Neuron (in vitro differentiated cells): ENCODE measurements around the gene SLC25A47.
"Not testable (repeated sequence)": the region's sequence is repeated elsewhere in the genome, so short reads cannot be mapped to it uniquely, and the experiment has no call there.

Experiments
- H2AFZ ChIP-seq: one replicate; pipeline ENCODE4 v1.6.1; 2013; ENCODE audit warnings: low read depth, mild to moderate bottlenecking, inconsistent platforms, low read length, moderate library complexity
- H3K27me3 ChIP-seq: one replicate; pipeline ENCODE4 v1.6.1; 2013; ENCODE audit warnings: low read length; ENCODE audit not compliant: insufficient read depth
- H3K36me3 ChIP-seq: one replicate; pipeline ENCODE4 v1.6.1; 2013; ENCODE audit warnings: low read length; ENCODE audit not compliant: insufficient read depth
- H3K4me1 ChIP-seq: one replicate; pipeline ENCODE4 v1.6.1; 2013; ENCODE audit warnings: low read length; ENCODE audit not compliant: insufficient read depth
- H3K4me3 ChIP-seq: 2 replicates; pipeline ENCODE4 v1.5.1; 2013; ENCODE audit warnings: mild to moderate bottlenecking, low read length, moderate library complexity
- H3K9me3 ChIP-seq: one replicate; pipeline ENCODE4 v1.6.1; 2013; ENCODE audit warnings: low read length

Gene SLC25A47

GRCh38 chr14:100294213-100294962, 28.8 kb upstream of the SLC25A47 start:
- Histone ChIP-seq H3K4me1 (peaks cover 8% of the 10 kb centered on the region), H2AFZ (no peak overlapping the region), H3K27me3 (no peaks in the 10 kb centered on the region), H3K9me3 (no peaks in the 10 kb centered on the region), H3K36me3 (peaks cover 43% of the 10 kb centered on the region), H3K4me3 (no peak overlapping the region)

DNA sequence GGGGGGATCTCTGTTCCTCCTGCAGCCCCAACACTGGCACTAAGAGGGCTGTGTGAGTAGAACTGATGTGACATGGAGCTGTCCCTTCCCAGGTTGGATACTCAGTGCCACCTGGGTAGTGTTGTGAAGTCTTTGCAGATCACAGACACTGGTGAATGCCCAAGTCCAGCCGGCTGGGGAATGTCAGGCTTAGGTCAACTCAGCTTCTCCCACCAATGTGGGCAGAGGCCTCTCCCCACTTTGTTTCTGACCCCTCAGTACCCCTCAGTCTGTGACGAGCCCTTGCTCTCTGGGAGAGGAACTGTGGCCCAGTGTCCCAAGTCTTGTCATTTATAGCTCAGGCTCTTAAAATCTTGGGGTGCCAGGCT, 28.2 kb upstream of the SLC25A47 start:
- Histone ChIP-seq H3K9me3 (no peaks in the 10 kb centered on the region), H3K4me3 (no peak overlapping the region), H3K36me3 (peaks cover 43% of the 10 kb centered on the region), H3K27me3 (no peaks in the 10 kb centered on the region), H2AFZ (no peak overlapping the region), H3K4me1 (peaks cover 8% of the 10 kb centered on the region)

GRCh38 chr14:100295376-100296105, 27.6 kb upstream of the SLC25A47 start:
- no peaks in the 10 kb centered on the region for H3K9me3 ChIP-seq
- H2AFZ ChIP-seq = no peak overlapping the region
- peaks cover 2% of the 10 kb centered on the region for H3K4me1 ChIP-seq
- H3K36me3 ChIP-seq = peaks cover 41% of the 10 kb centered on the region
- no peaks in the 10 kb centered on the region for H3K27me3 ChIP-seq
- no peak overlapping the region for H3K4me3 ChIP-seq

GRCh38 chr14:100296106-100296651, 27.0 kb upstream of the SLC25A47 start:
- Histone ChIP-seq H3K4me3 (no peak overlapping the region), H3K4me1 (no peaks in the 10 kb centered on the region), H3K36me3 (peaks cover 36% of the 10 kb centered on the region), H3K9me3 (no peaks in the 10 kb centered on the region), H2AFZ (no peak overlapping the region), H3K27me3 (no peaks in the 10 kb centered on the region)

GRCh38 chr14:100296729-100297128, 26.4 kb upstream of the SLC25A47 start:
- not testable (repeated sequence) for H3K4me3 ChIP-seq, H3K27me3 ChIP-seq, H3K4me1 ChIP-seq, H3K9me3 ChIP-seq, H2AFZ ChIP-seq
- peaks cover 31% of the 10 kb centered on the region for H3K36me3 ChIP-seq

DNA sequence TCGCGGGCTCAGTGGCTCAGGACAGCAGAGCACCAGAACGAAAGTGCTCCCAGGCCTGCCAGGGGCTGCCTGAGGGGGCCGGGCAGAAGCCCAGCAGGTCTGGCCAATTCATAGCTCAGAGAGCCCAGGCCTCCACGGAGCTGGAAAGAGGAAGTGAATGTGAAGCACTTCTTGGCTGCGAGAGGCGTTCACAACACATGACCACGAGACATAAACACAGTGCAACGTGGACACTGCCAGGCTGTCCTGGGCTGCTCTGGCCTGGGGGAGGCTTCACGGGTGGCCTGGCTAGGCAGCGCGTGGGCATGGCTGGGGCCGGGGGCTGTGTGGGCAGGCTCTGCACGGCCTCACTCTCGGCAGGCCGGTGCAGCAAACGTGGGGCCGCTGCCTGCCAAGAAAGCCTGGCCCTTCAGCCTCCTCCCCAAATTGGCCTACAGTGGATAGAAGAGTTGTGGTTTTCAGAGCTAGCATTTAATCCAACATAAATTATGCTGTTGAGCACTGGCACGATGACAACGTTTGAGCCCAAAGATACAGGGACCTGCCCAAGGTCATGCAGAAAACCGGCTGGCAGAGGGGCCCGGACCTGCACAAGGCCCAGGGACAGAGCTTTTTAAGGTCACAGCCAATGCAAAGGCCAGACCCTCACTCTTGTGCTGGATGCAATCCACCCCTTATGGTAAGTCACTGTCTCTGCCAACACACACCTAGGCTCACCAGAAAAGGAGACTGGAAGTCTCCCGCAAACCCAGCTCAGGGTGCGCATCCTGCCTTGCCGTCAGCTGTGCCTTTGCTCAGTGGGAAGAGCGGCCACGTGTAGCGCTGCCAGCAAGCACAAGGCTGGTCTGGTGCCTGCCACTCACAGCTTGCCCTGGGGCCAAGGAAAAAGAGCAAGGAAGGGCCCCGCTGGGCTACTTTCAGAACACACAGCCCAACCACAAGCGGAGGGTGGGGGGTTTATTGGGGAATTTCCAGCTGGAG, 25.5 kb upstream of the SLC25A47 start:
- Histone ChIP-seq H3K4me1 (no peaks in the 10 kb centered on the region), H2AFZ (no peak overlapping the region), H3K9me3 (no peaks in the 10 kb centered on the region), H3K27me3 (no peaks in the 10 kb centered on the region), H3K4me3 (no peak overlapping the region), H3K36me3 (peaks cover 23% of the 10 kb centered on the region)

GRCh38 chr14:100298551-100299237, 24.4 kb upstream of the SLC25A47 start:
- H3K4me3 ChIP-seq = no peak overlapping the region
- H3K36me3 ChIP-seq = peaks cover 14% of the 10 kb centered on the region
- no peak overlapping the region for H2AFZ ChIP-seq
- H3K27me3 ChIP-seq = no peaks in the 10 kb centered on the region
- H3K9me3 ChIP-seq = no peaks in the 10 kb centered on the region
- no peaks in the 10 kb centered on the region for H3K4me1 ChIP-seq

- no peak overlapping the region for H3K4me3 ChIP-seq
- H3K27me3 ChIP-seq = no peaks in the 10 kb centered on the region
- H3K9me3 ChIP-seq = no peaks in the 10 kb centered on the region
- peaks cover under 1% of the 10 kb centered on the region for H3K4me1 ChIP-seq
- no peak overlapping the region for H2AFZ ChIP-seq
- peaks cover 14% of the 10 kb centered on the region for H3K36me3 ChIP-seq
Measured at GRCh38 chr14:100299238-100299560, 23.9 kb upstream of the SLC25A47 start.

DNA sequence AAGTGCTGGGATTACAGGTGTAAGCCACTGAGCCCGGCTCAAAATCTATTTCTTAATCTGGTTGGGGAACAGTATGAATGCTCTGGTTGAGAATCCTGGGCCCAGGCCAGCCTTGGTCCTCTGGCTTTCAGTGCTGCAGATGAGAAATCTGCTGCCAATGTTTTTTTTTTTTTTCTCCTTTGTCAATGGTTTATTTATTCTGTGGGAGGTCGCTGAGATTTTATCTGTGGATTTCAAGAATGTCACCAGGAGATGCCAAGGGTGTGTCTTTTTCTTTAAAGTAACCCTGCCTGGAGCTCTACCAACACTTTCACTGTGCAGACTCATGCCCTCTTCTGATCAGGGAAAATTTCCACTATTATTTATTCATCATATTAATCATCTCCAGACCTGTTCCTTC, 20.5 kb upstream of the SLC25A47 start:
- peaks cover 14% of the 10 kb centered on the region for H3K36me3 ChIP-seq
- peaks cover 14% of the 10 kb centered on the region for H3K4me1 ChIP-seq
- H3K4me3 ChIP-seq = no peak overlapping the region
- no peak overlapping the region for H2AFZ ChIP-seq
- H3K9me3 ChIP-seq = no peaks in the 10 kb centered on the region
- no peaks in the 10 kb centered on the region for H3K27me3 ChIP-seq

DNA sequence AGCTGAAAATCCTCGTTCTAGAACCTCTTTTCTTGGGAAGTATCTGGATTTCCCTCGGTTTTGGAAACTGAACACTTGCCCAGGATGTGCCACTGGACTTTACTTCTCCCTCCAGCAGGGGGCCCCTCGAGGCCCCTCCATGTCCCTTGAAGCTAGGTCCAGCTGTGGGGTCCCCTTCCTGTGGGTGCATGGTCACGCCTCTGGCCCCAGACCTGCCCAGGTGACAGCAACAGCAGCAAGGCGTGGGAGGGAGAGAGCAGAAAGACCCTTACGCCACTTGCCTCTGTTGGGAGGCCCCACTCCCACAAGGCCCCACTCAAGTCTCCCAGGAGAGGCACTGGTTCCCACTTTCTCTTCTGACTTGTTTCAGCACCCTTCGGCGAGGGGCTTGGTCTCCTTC, 20.0 kb upstream of the SLC25A47 start:
- Histone ChIP-seq H3K4me3 (no peak overlapping the region), H3K4me1 (peaks cover 20% of the 10 kb centered on the region), H3K27me3 (no peaks in the 10 kb centered on the region), H2AFZ (no peak overlapping the region), H3K9me3 (no peaks in the 10 kb centered on the region), H3K36me3 (peaks cover 8% of the 10 kb centered on the region)

- Histone ChIP-seq H3K36me3 (peaks cover under 1% of the 10 kb centered on the region), H3K9me3 (no peaks in the 10 kb centered on the region), H2AFZ (no peak overlapping the region), H3K4me3 (no peak overlapping the region), H3K27me3 (no peaks in the 10 kb centered on the region), H3K4me1 (peaks cover 21% of the 10 kb centered on the region)
Measured at GRCh38 chr14:100303925-100304324, 19.2 kb upstream of the SLC25A47 start.

DNA sequence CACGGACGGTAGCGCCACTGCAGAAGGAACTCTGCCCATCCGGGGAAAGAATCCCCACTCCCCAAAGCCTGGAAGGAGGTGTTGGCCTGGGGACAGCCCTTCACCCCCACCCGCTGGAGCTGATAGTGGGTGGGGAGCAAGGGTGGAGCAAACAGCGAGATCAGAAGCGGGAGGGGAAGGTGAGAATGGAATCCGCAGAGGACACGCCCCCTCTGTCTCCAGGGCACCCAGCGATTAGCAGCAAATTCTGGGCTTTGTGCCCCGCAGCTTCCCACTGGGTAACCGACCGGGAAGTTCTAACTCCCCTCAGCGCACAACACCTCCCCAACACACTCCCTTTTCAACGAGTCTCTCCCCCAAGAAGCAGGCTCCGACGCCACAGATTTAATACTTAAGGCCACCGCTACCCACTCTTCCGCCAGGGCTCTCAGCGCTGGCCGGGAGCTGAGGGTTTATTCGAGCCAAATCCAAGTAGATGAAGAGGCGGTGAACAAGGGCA, 18.3 kb upstream of the SLC25A47 start:
- Histone ChIP-seq H3K36me3 (no peaks in the 10 kb centered on the region), H3K4me3 (peak overlapping the region; percentile 95), H3K9me3 (no peaks in the 10 kb centered on the region), H3K27me3 (no peaks in the 10 kb centered on the region), H3K4me1 (peaks cover 28% of the 10 kb centered on the region), H2AFZ (no peak overlapping the region)
